IMR-90 (cell line): ENCODE results near the gene ZNF575. TPM values are rescaled to one million over a fixed set of nuclear protein-coding genes. Genes with fewer than 3 reads are reported as not detected.

ENCODE experiments used
- ATAC-seq: fragments of 200-7000 bp; cut with Tn5 transposase; 2 replicates; pipeline ENCODE4 v1.9.1; 2020; ENCODE audit warnings: low read depth, mild to moderate bottlenecking, moderate library complexity
- BruUV-seq: library from RNA; stranded (reverse); fragments of 400-500 nt; replicated peaks from 2 replicates; lab custom pipeline; 2021; lab: Mats Ljungman, UMichigan
- CTCF ChIA-PET: fragments of 300-600 bp; formaldehyde crosslinking; extraction: SDS; loops from one replicate; lab custom pipeline; 2021; ENCODE audit warnings: antibody characterized with exemption; lab: Yijun Ruan, JAX
- POLR2A ChIA-PET: fragments of 300-600 bp; sonication (Branson Sonifier 250); formaldehyde crosslinking; loops from one replicate; lab custom pipeline; 2022; ENCODE audit warnings: antibody characterized with exemption; ENCODE audit not compliant: unreplicated experiment; lab: Charles Lee
- DNase-seq: peaks from one replicate; pipeline ENCODE4 v3.0.0; 2013
- H2AFZ ChIP-seq: replicated peaks from 2 replicates; pipeline ENCODE3; 2013; ENCODE audit warnings: low read length, mild to moderate bottlenecking; ENCODE audit not compliant: poor library complexity
- H2AK5ac ChIP-seq: 2 replicates; pipeline ENCODE4 v1.6.1; 2013; ENCODE audit warnings: low read depth, low read length, inconsistent platforms
- H2AK9ac ChIP-seq: replicated peaks from 2 replicates; pipeline ENCODE3; 2013; ENCODE audit warnings: mild to moderate bottlenecking, low read depth, low read length, moderate library complexity; ENCODE audit not compliant: poor library complexity
- H2BK120ac ChIP-seq: 2 replicates; pipeline ENCODE4 v1.6.1; 2013; ENCODE audit warnings: low read depth, low read length, inconsistent platforms
- H2BK15ac ChIP-seq: 3 replicates; pipeline ENCODE4 v1.6.1; 2013; ENCODE audit warnings: low read depth, low read length, inconsistent platforms
- H2BK20ac ChIP-seq: 2 replicates; pipeline ENCODE4 v1.6.1; 2013; ENCODE audit warnings: low read depth, mild to moderate bottlenecking, inconsistent platforms, low read length, moderate library complexity
- H2BK5ac ChIP-seq: 2 replicates; pipeline ENCODE4 v1.6.1; 2013; ENCODE audit warnings: mild to moderate bottlenecking, low read depth, low read length, inconsistent platforms; ENCODE audit not compliant: poor library complexity, severe bottlenecking
- H3K14ac ChIP-seq: replicated peaks from 2 replicates; pipeline ENCODE4 v1.6.1; 2013; ENCODE audit warnings: low read depth, low read length, inconsistent platforms
- H3K18ac ChIP-seq: 2 replicates; pipeline ENCODE4 v1.6.1; 2013; ENCODE audit warnings: low read depth, low read length, control low read depth
- H3K23ac ChIP-seq: 2 replicates; pipeline ENCODE4 v1.6.1; 2013; ENCODE audit warnings: low read depth, low read length, inconsistent platforms
- H3K27ac ChIP-seq: 2 replicates; pipeline ENCODE4 v1.5.1; 2013; ENCODE audit warnings: mild to moderate bottlenecking, control low read depth, low read length; ENCODE audit not compliant: insufficient read depth
- H3K27me3 ChIP-seq: 2 replicates; pipeline ENCODE4 v1.6.1; 2013; ENCODE audit warnings: low read length; ENCODE audit not compliant: control insufficient read depth, insufficient read depth
- H3K36me3 ChIP-seq: 2 replicates; pipeline ENCODE4 v1.6.1; 2013; ENCODE audit warnings: low read length, mixed read lengths; ENCODE audit not compliant: control insufficient read depth, insufficient read depth
- H3K4ac ChIP-seq: 2 replicates; pipeline ENCODE4 v1.6.1; 2013; ENCODE audit warnings: low read depth, low read length, inconsistent platforms
- H3K4me1 ChIP-seq: 2 replicates; pipeline ENCODE4 v1.6.1; 2013; ENCODE audit warnings: low read length, mixed read lengths; ENCODE audit not compliant: control insufficient read depth, insufficient read depth
- H3K4me2 ChIP-seq: 2 replicates; pipeline ENCODE4 v1.6.1; 2013; ENCODE audit warnings: low read depth, mild to moderate bottlenecking, control low read depth, low read length, moderate library complexity
- H3K4me3 ChIP-seq: 2 replicates; pipeline ENCODE4 v1.5.1; 2013; ENCODE audit warnings: low read depth, mild to moderate bottlenecking, control low read depth, low read length, moderate library complexity; ENCODE audit not compliant: insufficient read depth
- H3K56ac ChIP-seq: 2 replicates; pipeline ENCODE4 v1.6.1; 2013; ENCODE audit warnings: low read length, inconsistent platforms; ENCODE audit not compliant: insufficient read depth; ENCODE audit errors: extremely low read depth
- H3K79me1 ChIP-seq, 2 experiments: 2 replicates each; pipeline ENCODE4 v1.6.1; 2013; ENCODE audit warnings: low read length in 2 of 2, inconsistent platforms in 1 of 2, low read depth in 1 of 2
- H3K9ac ChIP-seq: 2 replicates; pipeline ENCODE4 v1.6.1; 2013; ENCODE audit warnings: low read depth, low read length, control low read depth
- H3K9me1 ChIP-seq: 2 replicates; pipeline ENCODE4 v1.6.1; 2013; ENCODE audit warnings: low read length, inconsistent platforms; ENCODE audit not compliant: insufficient read depth
- H3K9me3 ChIP-seq: 2 replicates; pipeline ENCODE4 v1.6.1; 2013; ENCODE audit warnings: low read length; ENCODE audit not compliant: control insufficient read depth, insufficient read depth
- H4K20me1 ChIP-seq: 2 replicates; pipeline ENCODE4 v1.6.1; 2013; ENCODE audit warnings: low read length, inconsistent platforms; ENCODE audit not compliant: insufficient read depth
- H4K5ac ChIP-seq: 2 replicates; pipeline ENCODE4 v1.6.1; 2013; ENCODE audit warnings: mild to moderate bottlenecking, low read depth, low read length, control low read depth
- H4K8ac ChIP-seq, 2 experiments: 2 replicates each; pipeline ENCODE4 v1.6.1; 2013; ENCODE audit warnings: low read depth in 2 of 2, low read length in 2 of 2, control low read depth in 1 of 2, inconsistent platforms in 1 of 2
- H4K91ac ChIP-seq: 2 replicates; pipeline ENCODE4 v1.6.1; 2013; ENCODE audit warnings: low read depth, low read length, inconsistent platforms; ENCODE audit not compliant: insufficient read depth
- BHLHE40 ChIP-seq: fragments of 150-350 bp; IDR thresholded peaks from 2 replicates; pipeline ENCODE4 v1.6.1; 2016; ENCODE audit warnings: mild to moderate bottlenecking, low read depth, low read length
- CEBPB ChIP-seq: IDR thresholded peaks from 2 replicates; pipeline ENCODE4 v1.6.1; 2012; ENCODE audit warnings: low read depth, low read length, improper control_type of control experiment
- CHD1 ChIP-seq: IDR thresholded peaks from 2 replicates; pipeline ENCODE4 v1.6.1; 2012; ENCODE audit warnings: low read depth, low read length, improper control_type of control experiment
- ELK1 ChIP-seq: fragments of 150-350 bp; IDR thresholded peaks from 2 replicates; pipeline ENCODE4 v1.6.1; 2016; ENCODE audit warnings: low read depth, mild to moderate bottlenecking, low read length, moderate library complexity, borderline replicate concordance
- MAFK ChIP-seq: IDR thresholded peaks from 2 replicates; pipeline ENCODE4 v1.6.1; 2012; ENCODE audit warnings: low read depth, low read length, improper control_type of control experiment
- MAZ ChIP-seq: IDR thresholded peaks from 2 replicates; pipeline ENCODE4 v1.6.1; 2012; ENCODE audit warnings: low read depth, mild to moderate bottlenecking, low read length, improper control_type of control experiment, moderate library complexity, borderline replicate concordance
- NFE2L2 ChIP-seq: fragments of 150-350 bp; IDR thresholded peaks from 2 replicates; pipeline ENCODE4 v1.6.1; 2016; ENCODE audit warnings: low read depth, mild to moderate bottlenecking, low read length
- POLR2A ChIP-seq: IDR thresholded peaks from 2 replicates; pipeline ENCODE4 v1.6.1; 2012; ENCODE audit warnings: mild to moderate bottlenecking, low read depth, low read length
- RAD21 ChIP-seq: IDR thresholded peaks from 2 replicates; pipeline ENCODE4 v1.6.1; 2012; ENCODE audit warnings: low read length, improper control_type of control experiment
- RCOR1 ChIP-seq: IDR thresholded peaks from 2 replicates; pipeline ENCODE4 v1.6.1; 2012; ENCODE audit warnings: mild to moderate bottlenecking, low read length, improper control_type of control experiment; ENCODE audit not compliant: insufficient replicate concordance
- USF2 ChIP-seq: fragments of 150-350 bp; IDR thresholded peaks from 2 replicates; pipeline ENCODE4 v1.6.1; 2017; ENCODE audit warnings: mild to moderate bottlenecking, antibody characterized with exemption, low read length, low read depth
- WGBS, 2 experiments: methylation state at CpG; one replicate each; pipeline versions ENCODE4 v1.1.5 to v1.1.7; 2013; ENCODE audit warnings: missing lambda C conversion rate in 2 of 2; ENCODE audit not compliant: insufficient read length in 1 of 2; ENCODE audit errors: extremely low coverage in 2 of 2; 5-methylcytosine and 5-hydroxymethylcytosine counted together
- dilution Hi-C: fragments of 300-500 bp; cut with HindIII; formaldehyde crosslinking; loops from one replicate; pipeline ENCODE4 v1.14.3; 2018; ENCODE audit warnings: low sequenced_read_pairs; ENCODE audit not compliant: unreplicated experiment
- in situ Hi-C: fragments of 300-500 bp; cut with MboI; formaldehyde crosslinking; loops from 3 replicates; pipeline ENCODE4 v1.14.3; 2019; ENCODE audit warnings: low sequenced_read_pairs, inconsistent platforms, mixed read lengths
- intact Hi-C: fragments of 100-400 bp; cut with micrococcal nuclease; formaldehyde crosslinking; loops from 2 replicates; pipeline ENCODE4 v1.10.0; 2022
- polyA plus RNA-seq, 3 experiments: library from polyadenylated mRNA; depleted of rRNA; stranded (reverse); fragments of >200 nt; gene quantifications; 2 replicates each; pipeline ENCODE4 v1.2.3, GENCODE V29; 2012; ENCODE audit warnings: low replicate concordance in 1 of 3
- total RNA-seq: library from RNA; depleted of rRNA; stranded (reverse); fragments of >200 nt; gene quantifications from 2 replicates; pipeline ENCODE4 v1.2.3, GENCODE V29; 2012

ZNF575 gene
- total and polyA plus RNA-seq, 2 of the 4 experiments (the other 2 are of a cell fraction): 0.77 TPM; not detected in 1

- dilution Hi-C loops (no loop called here), in situ Hi-C loops (loop anchor here (5.0 to 10.0 kb wide), 2 partner anchors 76 to 418 kb away; no protein-coding TSS in a partner anchor)
These were observed 10.1 kb upstream of the ZNF575 start for GRCh38 chr19:43522929-43523328.

More at GRCh38 chr19:43522929-43523328, 10.1 kb upstream of the ZNF575 start:
- H2BK15ac ChIP-seq: no peak overlapping the region
- no peak overlapping the region for H3K4me2 ChIP-seq
- no peak overlapping the region for H2BK20ac ChIP-seq
- CTCF ChIA-PET: no interaction called here
- no CpG with 5 or more reads among the region's 5 CpGs for WGBS, 2 experiments
- TF ChIP-seq MAFK (no peak), RAD21 (no peak), POLR2A (no peak), RCOR1 (no peak), MAZ (no peak), CHD1 (no peak), BHLHE40 (no peak), NFE2L2 (no peak), USF2 (no peak), ELK1 (no peak), CEBPB (no peak)
- peaks cover 4% of the 10 kb centered on the region for H3K4me1 ChIP-seq
- no peak overlapping the region for H3K27ac ChIP-seq
- H3K9me1 ChIP-seq: peaks cover 11% of the 10 kb centered on the region
- no peak overlapping the region for H2BK120ac ChIP-seq
- H4K5ac ChIP-seq: no peak overlapping the region
- H2AK9ac ChIP-seq: no peak overlapping the region
- H4K8ac ChIP-seq: no peak overlapping the region
- no peak overlapping the region for H3K23ac ChIP-seq
- H4K91ac ChIP-seq: no peak overlapping the region
- H3K4me3 ChIP-seq: no peak overlapping the region
- peaks cover 25 to 79% of the 10 kb centered on the region in 2 experiments; a peak in 3 of 4 replicates for H3K79me1 ChIP-seq
- POLR2A ChIA-PET: no interaction called here
- H2BK5ac ChIP-seq: no peak overlapping the region
- H3K14ac ChIP-seq: peak overlapping the region; percentile 44; the same call in 1 of the 2 replicates
- no peak overlapping the region for H3K18ac ChIP-seq
- no peak overlapping the region for H2AK5ac ChIP-seq
- H3K56ac ChIP-seq: no peak overlapping the region
- H3K9ac ChIP-seq: no peak overlapping the region
- DNase-seq (no peak), ATAC-seq (no peak)
- H2AFZ ChIP-seq: no peak overlapping the region
- H3K4ac ChIP-seq: no peak overlapping the region
- H3K9me3 ChIP-seq: no peaks in the 10 kb centered on the region
- intact Hi-C loops: no loop called here
- peaks cover 2% of the 10 kb centered on the region; the same call in 1 of the 2 replicates for H3K36me3 ChIP-seq
- H3K27me3 ChIP-seq: no peaks in the 10 kb centered on the region
- no TSS peak for BruUV-seq
- H4K20me1 ChIP-seq: peaks cover 6% of the 10 kb centered on the region
